Hematopoietic multipotent progenitor cell treated with erythropoietin and hydrocortisone succinate and interleukin-3 and kit ligand, for 15 days (in vitro differentiated cells): ENCODE results near the gene UPK2.

Experiments used
- DNase-seq: peaks from one replicate; pipeline ENCODE4 v3.0.0-alpha.2; 2015; ENCODE audit warnings: low spot score

The UPK2 gene

GRCh38 chr11:118917481-118918127 lies 38.5 kb upstream of the UPK2 start:
- DNase-seq = no peak

- DNase-seq = no peak
Measured at GRCh38 chr11:118918128-118918685, 37.9 kb upstream of the UPK2 start.

- DNase-seq = no peak
Measured at GRCh38 chr11:118918686-118919280, 37.3 kb upstream of the UPK2 start.

- DNase-seq = no peak
Measured at GRCh38 chr11:118921121-118921928, 34.8 kb upstream of the UPK2 start.

GRCh38 chr11:118921929-118922744 lies 34.0 kb upstream of the UPK2 start:
- DNase-seq = no peak

GRCh38 chr11:118922745-118923627 lies 33.1 kb upstream of the UPK2 start:
- no peak for DNase-seq

- DNase-seq = no peak
Measured at GRCh38 chr11:118923721-118924587, 32.1 kb upstream of the UPK2 start.

- no peak for DNase-seq
Measured at GRCh38 chr11:118924591-118925585, 31.2 kb upstream of the UPK2 start.

GRCh38 chr11:118927554-118928100 lies 28.5 kb upstream of the UPK2 start:
- no peak for DNase-seq

- peak; percentile 89 for DNase-seq
Measured at GRCh38 chr11:118928101-118928869, 27.8 kb upstream of the UPK2 start.

- DNase-seq = no peak
Measured at GRCh38 chr11:118928870-118929500, 27.1 kb upstream of the UPK2 start.

- DNase-seq = no peak
Measured at GRCh38 chr11:118929501-118930093, 26.5 kb upstream of the UPK2 start.

- peak; percentile 85 for DNase-seq
Measured at GRCh38 chr11:118930094-118930712, 25.9 kb upstream of the UPK2 start.

GRCh38 chr11:118931571-118931970 lies 24.5 kb upstream of the UPK2 start:
- DNase-seq = no peak

- DNase-seq = no peak
Measured at GRCh38 chr11:118933486-118933885, 22.6 kb upstream of the UPK2 start.

GRCh38 chr11:118935376-118935775 lies 20.7 kb upstream of the UPK2 start:
- no peak for DNase-seq
